ENCODE results near the gene ATG16L1. TPM values are rescaled to one million over a fixed set of nuclear protein-coding genes. Genes with fewer than 3 reads are reported as not detected.

The ATG16L1 gene
- total RNA-seq, 3 donors from 2014 or later (not counting 1 experiment from before 2014, with no cell fraction given), result 106 to 142 (median 117) TPM

GRCh38 chr2:233211548-233211895, 40.0 kb upstream of the ATG16L1 start:
- no peaks in the 10 kb centered on the region for H3K9me3 Mint-ChIP-seq
- DNase-seq (no peak), ATAC-seq (no peak)
- Histone ChIP-seq H3K4me1 (ENCODE audit: control insufficient read depth, insufficient read depth, low read length) (peaks cover 39% of the 10 kb centered on the region), H3K36me3 (ENCODE audit: control insufficient read depth, insufficient read depth, low read length) (peaks cover 38% of the 10 kb centered on the region), H3K27me3 (ENCODE audit: control insufficient read depth, insufficient read depth, low read length) (no peaks in the 10 kb centered on the region), H3K4me3 (ENCODE audit: low read length) (no peak overlapping the region), H3K9me3 (ENCODE audit: control insufficient read depth, insufficient read depth, low read length) (no peaks in the 10 kb centered on the region), H3K27ac (ENCODE audit: low read length) (no peak overlapping the region)
- no peaks in the 10 kb centered on the region for H3K36me3 Mint-ChIP-seq
- no peak for TF ChIP-seq CTCF (IDR thresholded peaks at IDR 0.05)
- no peak overlapping the region for H3K27ac Mint-ChIP-seq
- H3K4me1 Mint-ChIP-seq, result peaks cover 25 to 42% of the 10 kb centered on the region in 2 donors
- WGBS (ENCODE audit: insufficient coverage), result 96% methylated on average over 3 of the region's 3 CpGs
- intact Hi-C loops (cut with micrococcal nuclease), result no loop called here
- H3K4me3 Mint-ChIP-seq, result no peak overlapping the region
- no peaks in the 10 kb centered on the region for H3K27me3 Mint-ChIP-seq (ENCODE audit: low read depth in 2 of 2)

- Histone ChIP-seq H3K27me3 (ENCODE audit: control insufficient read depth, insufficient read depth, low read length) (no peaks in the 10 kb centered on the region), H3K27ac (ENCODE audit: low read length) (no peak overlapping the region), H3K4me3 (ENCODE audit: low read length) (no peak overlapping the region), H3K4me1 (ENCODE audit: control insufficient read depth, insufficient read depth, low read length) (peaks cover 24% of the 10 kb centered on the region), H3K36me3 (ENCODE audit: control insufficient read depth, insufficient read depth, low read length) (peaks cover 23% of the 10 kb centered on the region), H3K9me3 (ENCODE audit: control insufficient read depth, insufficient read depth, low read length) (no peaks in the 10 kb centered on the region)
- H3K9me3 Mint-ChIP-seq, result no peaks in the 10 kb centered on the region
- DNase-seq (no peak), ATAC-seq (no peak)
- H3K27ac Mint-ChIP-seq, result peak overlapping the region in 1 of 2 donors; percentile 21
- no peaks in the 10 kb centered on the region for H3K27me3 Mint-ChIP-seq (ENCODE audit: low read depth in 2 of 2)
- intact Hi-C loops (cut with micrococcal nuclease), result no loop called here
- H3K4me1 Mint-ChIP-seq, result peaks cover 17 to 28% of the 10 kb centered on the region in 2 donors
- TF ChIP-seq CTCF (IDR thresholded peaks at IDR 0.05), result no peak
- 96% methylated on average over 15 of the region's 15 CpGs for WGBS (ENCODE audit: insufficient coverage)
- no peaks in the 10 kb centered on the region for H3K36me3 Mint-ChIP-seq
- no peak overlapping the region for H3K4me3 Mint-ChIP-seq
These were observed 38.5 kb upstream of the ATG16L1 start for GRCh38 chr2:233213011-233213410.

GRCh38 chr2:233213975-233214374, 37.5 kb upstream of the ATG16L1 start:
- DNase-seq (no peak), ATAC-seq (no peak)
- TF ChIP-seq CTCF (IDR thresholded peaks at IDR 0.05), result no peak
- no peaks in the 10 kb centered on the region for H3K9me3 ChIP-seq (ENCODE audit: control insufficient read depth, insufficient read depth, low read length)
- Mint-ChIP-seq H3K4me1 (peaks cover 9 to 18% of the 10 kb centered on the region in 2 donors), H3K4me3 (no peak overlapping the region), H3K27ac (no peak overlapping the region), H3K27me3 (ENCODE audit: low read depth in 2 of 2) (no peaks in the 10 kb centered on the region), H3K36me3 (no peaks in the 10 kb centered on the region), H3K9me3 (no peaks in the 10 kb centered on the region)
- H3K27me3 ChIP-seq (ENCODE audit: control insufficient read depth, insufficient read depth, low read length), result no peaks in the 10 kb centered on the region
- peaks cover 16% of the 10 kb centered on the region for H3K36me3 ChIP-seq (ENCODE audit: control insufficient read depth, insufficient read depth, low read length)
- intact Hi-C loops (cut with micrococcal nuclease), result no loop called here
- peaks cover 14% of the 10 kb centered on the region for H3K4me1 ChIP-seq (ENCODE audit: control insufficient read depth, insufficient read depth, low read length)
- no peak overlapping the region for H3K27ac ChIP-seq (ENCODE audit: low read length)
- H3K4me3 ChIP-seq (ENCODE audit: low read length), result no peak overlapping the region
- 97% methylated on average over 6 of the region's 6 CpGs for WGBS (ENCODE audit: insufficient coverage)

DNA sequence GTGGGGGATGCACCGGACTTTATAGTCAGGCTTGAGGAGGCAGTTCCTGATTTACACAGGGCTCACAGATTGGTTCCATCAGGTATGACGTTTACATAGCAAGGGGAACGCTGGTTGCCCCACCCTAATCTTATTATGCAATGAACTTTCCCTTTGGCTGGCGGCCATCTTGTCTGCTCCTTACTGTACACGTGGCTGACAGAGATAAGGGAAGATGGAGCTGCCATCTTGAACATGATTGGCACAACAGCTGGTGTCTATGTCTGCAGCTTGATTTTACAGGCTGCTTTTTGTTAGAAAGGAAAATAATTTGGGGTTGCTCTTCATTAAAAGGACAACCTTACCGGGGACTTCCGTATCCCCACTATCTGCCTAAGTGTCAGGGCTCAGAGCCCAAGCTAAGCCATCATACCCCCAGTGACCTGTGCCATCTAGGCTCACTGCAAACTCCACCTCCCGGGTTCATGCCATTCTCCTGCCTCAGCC, 33.5 kb upstream of the ATG16L1 start:
- Mint-ChIP-seq H3K9me3 (no peaks in the 10 kb centered on the region), H3K36me3 (no peaks in the 10 kb centered on the region), H3K4me3 (no peak overlapping the region), H3K27me3 (ENCODE audit: low read depth in 2 of 2) (no peaks in the 10 kb centered on the region), H3K4me1 (no peaks in the 10 kb centered on the region), H3K27ac (no peak overlapping the region)
- DNase-seq (no peak), ATAC-seq (no peak)
- Histone ChIP-seq H3K9me3 (ENCODE audit: control insufficient read depth, insufficient read depth, low read length) (no peaks in the 10 kb centered on the region), H3K27ac (ENCODE audit: low read length) (no peak overlapping the region), H3K27me3 (ENCODE audit: control insufficient read depth, insufficient read depth, low read length) (no peaks in the 10 kb centered on the region), H3K4me1 (ENCODE audit: control insufficient read depth, insufficient read depth, low read length) (no peaks in the 10 kb centered on the region), H3K36me3 (ENCODE audit: control insufficient read depth, insufficient read depth, low read length) (peaks cover 2% of the 10 kb centered on the region), H3K4me3 (ENCODE audit: low read length) (no peak overlapping the region)
- no peak for TF ChIP-seq CTCF (IDR thresholded peaks at IDR 0.05)
- intact Hi-C loops (cut with micrococcal nuclease), result no loop called here
- 95% methylated on average over 8 of the region's 8 CpGs for WGBS (ENCODE audit: insufficient coverage)

Data from natural killer cell (primary cell).